Psoas muscle (tissue), 7 donors: ENCODE measurements around the gene DPY19L2. TPM values are rescaled to one million over a fixed set of nuclear protein-coding genes. Genes with fewer than 3 reads are reported as not detected.

Experiments used
- polyA plus RNA-seq, 3 donors: library from polyadenylated mRNA; stranded (reverse); fragments of 200-250 nt; gene quantifications; one replicate each; pipeline ENCODE4 v1.2.3, GENCODE V29; 2013
- total RNA-seq, 4 donors: library from RNA; stranded (reverse); fragmentation: NEBNext Ultra II Directional in 2 of 4; extraction: Animal tissue kit (Norgen Biotek cat#: 25700) in 2 of 4; gene quantifications; one replicate each; pipeline versions ENCODE4 v1.2.1 to v1.2.4, GENCODE V29; 2021 to 2023
- donor health status: healthy with polysubstance abuse.
- donor health status: DM: no; HTN: no; CAD: no; lungs with moderate emphysema.
- donor health status: Bipolar disorder and iron deficiency.
- donor health status: healthy.
- donor health status: DM: no; HTN: no; CAD: no.
- donor health status: DM: no; HTN: no; CAD: no.
- donor health status: DM: yes; HTN: yes; CAD: no.

Gene DPY19L2
- total and polyA plus RNA-seq, 7 donors = 0.32 to 2.0 (median 0.52) TPM

Other genes starting within 250 kb of the DPY19L2 start
- gene RXYLT1, start 111.4 kb upstream of the DPY19L2 start, total RNA-seq = 10 to 100 TPM; 10.3 to 16.8 (median 12.7) TPM
- 10 to 100 TPM; 12.0 to 23.5 (median 15.4) TPM for gene RXYLT1, start 111.4 kb upstream of the DPY19L2 start, polyA plus RNA-seq
- gene SRGAP1, start 176.2 kb upstream of the DPY19L2 start, total RNA-seq = 1 to 10 TPM; 1.2 to 2.7 (median 2.1) TPM
- 1 to 10 TPM in 1 of 3 donors, under 1 TPM in 2; 0.23 to 5.1 (median 0.48) TPM for gene SRGAP1, start 176.2 kb upstream of the DPY19L2 start, polyA plus RNA-seq